Natural killer cell (primary cell): Measurements from ENCODE around the gene FANK1. TPM values are rescaled to one million over a fixed set of nuclear protein-coding genes. Genes with fewer than 3 reads are reported as not detected.
"Not testable (repeated sequence)": the region's sequence is repeated elsewhere in the genome, so short reads cannot be mapped to it uniquely, and the experiment has no call there.

Experiments used
- ATAC-seq, 3 donors: fragments of 150-1000 bp in 2 of 3; fragments of 200-7000 bp in 1 of 3; cut with Tn5 transposase; 1 replicate in 1 of 3; 2 replicates in 2 of 3; pipeline ENCODE4 v1.10.0; 2021; ENCODE audit warnings: mild to moderate bottlenecking in 2 of 3, moderate library complexity in 2 of 3
- DNase-seq, 2 donors: peaks; one replicate each; pipeline versions ENCODE4 v3.0.0 to v3.0.0-alpha.2; 2013 to 2021; ENCODE audit warnings: mixed read lengths in 1 of 2
- H3K27ac ChIP-seq: one replicate; pipeline ENCODE4 v1.5.1; 2013; ENCODE audit warnings: mild to moderate bottlenecking, low read length
- H3K27me3 ChIP-seq: one replicate; pipeline ENCODE4 v1.6.1; 2013; ENCODE audit warnings: low read length; ENCODE audit not compliant: control insufficient read depth, insufficient read depth
- H3K36me3 ChIP-seq: one replicate; pipeline ENCODE4 v1.6.1; 2013; ENCODE audit warnings: low read length; ENCODE audit not compliant: control insufficient read depth, insufficient read depth
- H3K4me1 ChIP-seq: one replicate; pipeline ENCODE4 v1.6.1; 2013; ENCODE audit warnings: low read length; ENCODE audit not compliant: control insufficient read depth, insufficient read depth
- H3K4me3 ChIP-seq: one replicate; pipeline ENCODE4 v1.5.1; 2013; ENCODE audit warnings: low read length
- H3K9me3 ChIP-seq: one replicate; pipeline ENCODE4 v1.6.1; 2013; ENCODE audit warnings: low read length; ENCODE audit not compliant: control insufficient read depth, insufficient read depth
- H3K27ac Mint-ChIP-seq, 2 donors: one replicate each; pipeline ENCODE4 v1.8.0; 2022; ENCODE audit warnings: mild to moderate bottlenecking in 2 of 2, mixed read lengths in 2 of 2, moderate library complexity in 1 of 2
- H3K27me3 Mint-ChIP-seq, 2 donors: one replicate each; pipeline ENCODE4 v1.8.0; 2022; ENCODE audit warnings: low read depth in 2 of 2, mixed read lengths in 2 of 2
- H3K36me3 Mint-ChIP-seq: one replicate; pipeline ENCODE4 v1.8.0; 2022; ENCODE audit warnings: mixed read lengths
- H3K4me1 Mint-ChIP-seq, 2 donors: one replicate each; pipeline ENCODE4 v1.8.0; 2022; ENCODE audit warnings: mixed read lengths in 2 of 2
- H3K4me3 Mint-ChIP-seq: one replicate; pipeline ENCODE4 v1.8.0; 2022; ENCODE audit warnings: mild to moderate bottlenecking, moderate library complexity, mixed read lengths
- H3K9me3 Mint-ChIP-seq, 2 donors: one replicate each; pipeline ENCODE4 v1.8.0; 2022; ENCODE audit warnings: mixed read lengths in 2 of 2
- WGBS: methylation state at CpG from one replicate; pipeline ENCODE4 v1.1.7; 2013; ENCODE audit warnings: missing lambda C conversion rate; ENCODE audit not compliant: insufficient coverage; 5-methylcytosine and 5-hydroxymethylcytosine counted together
- intact Hi-C: fragments of 100-400 bp; cut with micrococcal nuclease; formaldehyde crosslinking; loops from one replicate; pipeline ENCODE4 v1.14.2; 2022
- total RNA-seq, 4 donors: library from RNA; stranded (reverse); fragments of 120-200 nt in 1 of 4; gene quantifications; one replicate each; pipeline versions ENCODE4 v1.2.3 to v1.2.4, GENCODE V29; 2013 to 2022

Gene FANK1
- total RNA-seq, 3 donors from 2014 or later (not counting 1 experiment from before 2014, with no cell fraction given) = not detected

DNA sequence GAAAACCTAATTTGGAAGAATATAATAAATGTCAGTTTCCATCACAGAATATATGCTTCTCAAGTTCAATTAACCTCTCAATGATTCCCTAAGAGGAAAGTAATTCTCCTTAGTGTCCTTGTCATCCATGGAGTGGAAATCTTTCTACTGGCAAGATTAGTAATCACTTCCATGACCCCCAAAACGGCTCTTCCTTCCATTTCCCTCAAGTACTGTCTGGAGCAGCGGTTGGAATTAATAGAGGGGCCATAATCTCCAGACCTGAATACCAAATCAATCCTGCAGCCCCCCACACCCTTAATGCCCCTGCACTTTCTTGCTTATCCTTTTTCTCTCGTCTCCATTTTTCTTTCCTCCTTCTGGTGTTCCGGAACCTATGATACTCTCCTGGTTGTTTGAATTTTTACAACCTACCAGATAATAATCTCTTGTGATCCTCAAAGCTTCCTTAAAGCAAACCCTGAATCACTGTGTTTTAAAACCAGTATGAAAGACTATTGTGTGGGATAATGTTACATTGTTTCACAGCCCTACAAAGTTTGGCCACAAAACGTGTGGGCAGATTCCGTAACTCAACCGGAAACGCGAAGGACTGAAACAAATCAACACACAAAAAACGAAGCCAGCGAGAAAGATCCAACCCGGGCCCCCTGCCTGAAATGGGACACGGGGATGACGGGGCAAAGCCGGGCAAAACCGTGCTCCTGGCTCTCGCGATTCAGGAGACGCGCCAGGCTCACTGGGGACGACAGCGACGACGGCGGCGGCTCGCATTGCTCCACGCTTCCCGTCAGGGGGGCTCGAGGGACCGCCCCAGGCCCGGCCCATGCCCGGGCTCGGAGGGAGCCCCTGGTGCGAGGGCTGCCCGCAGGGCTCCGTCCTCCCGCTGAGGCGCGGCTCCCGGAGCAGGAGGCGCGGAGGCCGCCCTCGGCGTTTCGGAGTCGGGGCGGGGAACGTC, 955 bp upstream of the FANK1 start:
- WGBS = 25% methylated on average over 49 of the region's 50 CpGs
- H3K4me3 ChIP-seq = peak overlapping the region; percentile 34
- H3K36me3 Mint-ChIP-seq, H3K27me3 Mint-ChIP-seq, H3K36me3 ChIP-seq, H3K9me3 ChIP-seq, H3K27ac ChIP-seq, intact Hi-C loops, H3K9me3 Mint-ChIP-seq, H3K27me3 ChIP-seq, H3K4me1 ChIP-seq: not testable (repeated sequence)
- peak overlapping the region; percentile 73 to 77 for H3K27ac Mint-ChIP-seq
- peak overlapping the region; percentile 92 for H3K4me3 Mint-ChIP-seq
- DNase-seq = peak; percentile 40 to 45
- H3K4me1 Mint-ChIP-seq = peaks cover 24 to 28% of the 10 kb centered on the region in 2 donors
- ATAC-seq = peak; percentile 52 to 74 (median 67)

DNA sequence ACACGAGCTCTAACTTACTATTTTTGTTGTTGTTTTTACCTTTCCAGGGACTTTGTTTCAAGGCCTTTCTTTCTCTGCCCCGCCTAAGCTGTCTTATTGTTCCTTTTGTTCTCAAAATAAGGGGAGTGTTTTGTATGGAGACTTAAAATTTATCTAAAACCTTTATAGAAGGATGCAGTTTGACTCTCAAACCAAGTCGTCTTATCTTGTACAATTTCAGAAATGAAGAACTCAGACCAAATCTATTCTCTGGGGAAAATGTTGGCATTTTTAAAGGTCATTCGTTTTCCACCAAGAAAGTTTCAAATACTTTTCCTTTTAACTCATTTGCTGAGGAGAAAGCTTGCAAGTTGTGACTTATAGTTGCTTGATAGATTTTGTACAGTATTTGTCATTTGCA, 953 bp downstream of the FANK1 start:
- H3K4me3 ChIP-seq, DNase-seq, H3K27ac ChIP-seq, H3K9me3 Mint-ChIP-seq, H3K9me3 ChIP-seq, intact Hi-C loops, H3K27me3 ChIP-seq, H3K27ac Mint-ChIP-seq, H3K4me1 ChIP-seq, ATAC-seq, H3K36me3 ChIP-seq, H3K36me3 Mint-ChIP-seq: not testable (repeated sequence)
- peaks cover 24 to 28% of the 10 kb centered on the region in 2 donors for H3K4me1 Mint-ChIP-seq
- peak overlapping the region; percentile 83 for H3K4me3 Mint-ChIP-seq
- 44% methylated on average over 1 of the region's 4 CpGs for WGBS
- peaks cover 7 to 12% of the 10 kb centered on the region in 2 donors for H3K27me3 Mint-ChIP-seq

DNA sequence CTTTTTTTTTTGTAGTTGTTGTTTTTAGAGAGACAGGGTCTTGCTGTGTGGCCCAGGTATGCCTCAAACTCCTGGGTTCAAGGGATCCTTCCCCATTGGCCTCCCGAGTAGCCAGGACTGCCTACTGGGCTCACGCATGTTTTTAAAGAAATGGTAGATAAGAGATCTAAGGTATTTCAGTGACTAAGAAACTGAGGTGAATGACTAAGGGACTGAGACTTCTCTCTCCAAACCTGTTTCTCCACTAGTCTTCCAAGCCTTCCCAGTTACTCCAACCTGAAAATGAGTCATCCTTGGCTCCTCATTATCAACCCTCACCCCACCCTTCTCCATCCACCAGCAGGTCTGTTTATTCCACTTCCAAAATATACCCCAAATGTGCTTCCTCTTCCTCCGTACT, 4.6 kb downstream of the FANK1 start:
- H3K9me3 Mint-ChIP-seq, H3K4me3 ChIP-seq, H3K36me3 Mint-ChIP-seq, H3K27ac Mint-ChIP-seq, H3K9me3 ChIP-seq, H3K4me3 Mint-ChIP-seq, H3K36me3 ChIP-seq, H3K27me3 ChIP-seq, DNase-seq, H3K4me1 ChIP-seq, H3K27ac ChIP-seq, ATAC-seq, intact Hi-C loops: not testable (repeated sequence)
- peaks cover 12% of the 10 kb centered on the region in 2 donors for H3K4me1 Mint-ChIP-seq
- H3K27me3 Mint-ChIP-seq = peaks cover 14 to 15% of the 10 kb centered on the region in 2 donors
- 78% methylated on average over 1 of the region's 3 CpGs for WGBS

DNA sequence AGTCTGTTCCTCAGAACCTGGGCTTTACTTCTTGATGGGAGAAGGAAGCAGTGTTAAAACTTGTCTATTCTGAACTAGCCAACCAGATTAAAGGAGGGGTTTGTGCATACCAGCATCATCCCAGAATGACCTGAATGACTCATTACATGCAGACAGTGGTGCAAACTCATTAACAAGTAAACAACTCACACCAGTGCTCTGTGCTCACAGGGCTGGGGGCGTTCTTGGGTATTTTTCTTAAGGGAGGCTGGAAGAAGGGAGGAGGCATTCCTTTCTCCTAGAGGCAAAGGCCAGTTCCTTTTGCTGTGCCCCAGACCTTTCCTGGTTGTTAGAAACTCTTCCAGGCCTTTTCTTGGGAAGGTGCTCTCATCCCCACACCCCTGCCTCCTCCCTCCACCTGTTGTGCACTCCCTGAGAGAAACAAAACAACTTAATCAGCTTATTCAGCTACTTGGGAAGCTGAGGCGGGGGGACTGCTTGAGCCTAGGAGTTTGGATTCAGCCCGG, 6.8 kb downstream of the FANK1 start:
- H3K27ac Mint-ChIP-seq, H3K36me3 ChIP-seq, ATAC-seq, H3K9me3 Mint-ChIP-seq, H3K4me1 Mint-ChIP-seq, H3K4me1 ChIP-seq, intact Hi-C loops, H3K27me3 ChIP-seq, H3K36me3 Mint-ChIP-seq, H3K27ac ChIP-seq, H3K4me3 ChIP-seq, H3K9me3 ChIP-seq, DNase-seq, H3K4me3 Mint-ChIP-seq: not testable (repeated sequence)
- WGBS = 75% methylated on average over 1 of the region's 3 CpGs
- H3K27me3 Mint-ChIP-seq = peaks cover 10 to 13% of the 10 kb centered on the region in 2 donors

DNA sequence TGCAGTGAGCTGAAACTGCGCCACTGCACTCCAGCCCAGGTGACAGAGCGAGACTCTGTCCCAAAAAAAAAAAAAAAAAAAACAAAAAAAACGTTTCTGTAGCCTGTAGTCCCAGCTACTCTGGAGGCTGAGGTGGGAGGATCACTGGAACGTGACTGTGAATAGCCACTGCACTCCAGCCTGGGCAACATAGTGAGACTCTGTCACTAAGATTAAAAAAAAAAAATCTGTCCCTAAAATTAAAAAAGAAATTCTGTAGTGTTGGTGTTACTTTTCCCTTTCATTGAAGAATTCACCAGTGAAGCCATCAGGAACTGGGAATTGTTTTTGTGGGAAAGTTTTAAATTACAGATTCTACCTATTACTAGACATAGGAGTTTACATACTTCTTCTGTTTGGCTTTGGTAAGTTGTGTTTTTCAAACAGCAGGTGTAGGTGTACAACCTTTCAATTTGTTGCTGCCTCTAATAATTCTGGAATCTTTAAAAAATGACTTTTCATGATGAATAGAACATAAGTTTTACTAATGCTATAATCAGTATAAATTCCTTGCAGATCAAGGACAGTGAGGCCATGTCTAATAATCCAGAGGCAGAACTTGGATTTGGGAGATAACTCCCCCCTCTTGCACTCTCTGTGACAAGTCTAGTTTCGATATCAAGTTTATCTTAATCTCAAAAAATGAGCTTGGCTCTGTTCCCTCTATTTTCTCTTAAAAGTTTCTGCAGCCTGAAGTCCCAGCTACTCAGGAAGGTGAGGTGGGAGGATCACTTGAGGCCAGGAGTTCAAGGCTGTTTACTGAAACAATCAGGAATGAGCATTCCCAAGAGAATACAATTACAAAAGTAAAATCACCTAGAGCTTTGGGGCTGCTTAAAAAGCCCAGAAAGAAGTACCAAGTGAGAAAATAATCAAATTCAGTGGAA, 9.0 kb downstream of the FANK1 start:
- H3K4me1 Mint-ChIP-seq, H3K4me3 ChIP-seq, intact Hi-C loops, H3K9me3 Mint-ChIP-seq, H3K4me1 ChIP-seq, H3K9me3 ChIP-seq, H3K36me3 Mint-ChIP-seq, H3K36me3 ChIP-seq, DNase-seq, H3K27me3 ChIP-seq, H3K4me3 Mint-ChIP-seq, H3K27me3 Mint-ChIP-seq, H3K27ac Mint-ChIP-seq, H3K27ac ChIP-seq: not testable (repeated sequence)
- 82% methylated on average over 4 of the region's 5 CpGs for WGBS
- ATAC-seq = peak in 1 of 3 donors; percentile 27

DNA sequence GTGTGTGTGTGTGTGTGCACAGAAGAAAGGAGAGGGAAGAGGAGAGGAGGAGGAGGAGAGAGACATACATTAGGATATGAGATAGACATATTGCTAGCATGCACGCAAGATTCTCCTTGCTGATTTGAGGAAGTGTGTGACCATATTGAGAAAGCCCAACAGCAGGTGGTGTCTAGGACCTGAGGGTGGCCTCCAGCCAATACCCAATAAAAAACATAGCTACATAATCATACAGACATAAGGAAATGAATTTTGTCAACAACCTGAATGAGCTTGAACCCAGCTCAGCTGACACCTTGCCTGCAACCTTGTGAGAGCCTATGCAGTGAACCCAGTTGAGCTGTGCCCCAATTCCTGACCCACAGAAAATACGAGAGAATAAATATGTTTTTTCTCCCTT, 11.2 kb downstream of the FANK1 start:
- H3K27me3 ChIP-seq, H3K9me3 ChIP-seq, H3K27me3 Mint-ChIP-seq, H3K4me3 Mint-ChIP-seq, H3K4me1 ChIP-seq, H3K9me3 Mint-ChIP-seq, H3K36me3 ChIP-seq, intact Hi-C loops, H3K4me3 ChIP-seq, H3K27ac ChIP-seq, H3K36me3 Mint-ChIP-seq, ATAC-seq, H3K4me1 Mint-ChIP-seq, DNase-seq, H3K27ac Mint-ChIP-seq: not testable (repeated sequence)
- 89% methylated on average over 2 of the region's 2 CpGs for WGBS

DNA sequence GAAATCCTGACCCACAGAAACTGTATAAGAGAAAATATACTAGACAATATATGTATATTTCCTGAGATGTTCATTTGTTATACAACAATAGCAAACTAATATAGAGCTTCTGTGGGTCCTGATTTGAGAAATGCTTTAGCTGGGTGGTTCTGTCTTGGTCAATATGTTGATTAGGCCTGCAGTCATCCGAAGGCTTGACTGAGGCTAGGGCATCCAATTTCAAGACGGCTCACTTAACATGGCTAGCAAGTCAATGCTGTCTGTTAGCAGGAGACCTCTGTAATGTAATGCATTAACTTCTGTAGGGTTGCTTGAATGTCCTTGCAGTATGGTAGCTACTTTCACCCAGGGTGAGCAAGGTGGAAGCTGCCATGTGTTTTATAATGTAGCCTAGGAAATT, 12.4 kb downstream of the FANK1 start:
- intact Hi-C loops, H3K27ac Mint-ChIP-seq, ATAC-seq, DNase-seq, H3K27me3 ChIP-seq, H3K4me3 Mint-ChIP-seq, H3K4me3 ChIP-seq, H3K9me3 ChIP-seq, H3K36me3 ChIP-seq, H3K4me1 ChIP-seq, H3K4me1 Mint-ChIP-seq, H3K27me3 Mint-ChIP-seq, H3K36me3 Mint-ChIP-seq, H3K9me3 Mint-ChIP-seq, H3K27ac ChIP-seq: not testable (repeated sequence)
- 90% methylated on average over 2 of the region's 2 CpGs for WGBS
